Transverse colon (tissue), 3 donors: Measurements from ENCODE around the gene CCM2.

Source experiments
- POLR2A ChIP-seq: fragments of 450-650 bp; IDR thresholded peaks from one replicate; pipeline ENCODE4 v1.6.1; 2016; ENCODE audit warnings: antibody characterized with exemption, mild to moderate bottlenecking, moderate library complexity
- TF ChIP-seq, protein P1 (sequence below), 5 experiments: fragments of 200-600 bp in 3 of 5; fragments of 450-650 bp in 2 of 5; sonication (generic) in 3 of 5; IDR thresholded peaks; 1 replicate in 2 of 5; 2 replicates in 3 of 5; pipeline ENCODE4 v1.5.1; 2016 to 2017; ENCODE audit warnings: antibody characterized with exemption in 5 of 5, inconsistent platforms in 3 of 5, mild to moderate bottlenecking in 2 of 5, moderate library complexity in 1 of 5

GRCh38 chr7:45099891-45100760, 100.1 kb downstream of the CCM2 start:
- TF ChIP-seq POLR2A: no peak
- TF ChIP-seq, protein P1, sequence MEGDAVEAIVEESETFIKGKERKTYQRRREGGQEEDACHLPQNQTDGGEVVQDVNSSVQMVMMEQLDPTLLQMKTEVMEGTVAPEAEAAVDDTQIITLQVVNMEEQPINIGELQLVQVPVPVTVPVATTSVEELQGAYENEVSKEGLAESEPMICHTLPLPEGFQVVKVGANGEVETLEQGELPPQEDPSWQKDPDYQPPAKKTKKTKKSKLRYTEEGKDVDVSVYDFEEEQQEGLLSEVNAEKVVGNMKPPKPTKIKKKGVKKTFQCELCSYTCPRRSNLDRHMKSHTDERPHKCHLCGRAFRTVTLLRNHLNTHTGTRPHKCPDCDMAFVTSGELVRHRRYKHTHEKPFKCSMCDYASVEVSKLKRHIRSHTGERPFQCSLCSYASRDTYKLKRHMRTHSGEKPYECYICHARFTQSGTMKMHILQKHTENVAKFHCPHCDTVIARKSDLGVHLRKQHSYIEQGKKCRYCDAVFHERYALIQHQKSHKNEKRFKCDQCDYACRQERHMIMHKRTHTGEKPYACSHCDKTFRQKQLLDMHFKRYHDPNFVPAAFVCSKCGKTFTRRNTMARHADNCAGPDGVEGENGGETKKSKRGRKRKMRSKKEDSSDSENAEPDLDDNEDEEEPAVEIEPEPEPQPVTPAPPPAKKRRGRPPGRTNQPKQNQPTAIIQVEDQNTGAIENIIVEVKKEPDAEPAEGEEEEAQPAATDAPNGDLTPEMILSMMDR (IDR thresholded peaks at IDR 0.05): no peak
